H1 (cell line): ENCODE results near the gene ARHGAP15. TPM values are rescaled to one million over a fixed set of nuclear protein-coding genes. Genes with fewer than 3 reads are reported as not detected.

Source experiments
- CBX8 ChIP-seq: fragments of 300-800, 300-1000 bp; sonication (generic); IDR thresholded peaks from 2 replicates; pipeline ENCODE4 v1.7.1; 2016; ENCODE audit warnings: low read depth, low read length, borderline replicate concordance
- POLR2AphosphoS5 ChIP-seq: IDR thresholded peaks from 2 replicates; pipeline ENCODE4 v1.6.1; 2011; ENCODE audit warnings: low read depth, low read length
- POU5F1 ChIP-seq: IDR thresholded peaks from 2 replicates; pipeline ENCODE4 v1.6.1; 2011; ENCODE audit warnings: low read depth, mild to moderate bottlenecking, low read length, moderate library complexity
- RBBP5 ChIP-seq: IDR thresholded peaks from 2 replicates; pipeline ENCODE4 v1.7.1; 2012; ENCODE audit warnings: low read depth, mild to moderate bottlenecking, inconsistent platforms, low read length, moderate library complexity, borderline replicate concordance
- RNF2 ChIP-seq: fragments of 200-900, 300-1000 bp; sonication (generic); IDR thresholded peaks from 2 replicates; pipeline ENCODE4 v1.7.1; 2016; ENCODE audit warnings: borderline replicate concordance, low read depth, mild to moderate bottlenecking, antibody characterized with exemption, low read length; ENCODE audit not compliant: poor library complexity, severe bottlenecking; ENCODE audit errors: missing control alignments
- polyA plus RNA-seq, 7 experiments: library from polyadenylated mRNA; depleted of rRNA in 3 of 7; stranded (reverse) in 5 of 7; unstranded in 2 of 7; fragments of >200 nt in 5 of 7; fragments of 200-250 nt in 2 of 7; gene quantifications; 1 replicate in 5 of 7; 2 replicates in 1 of 7; 4 replicates in 1 of 7; pipeline versions ENCODE4 v1.2.1 to v1.2.3, GENCODE V29; 2011 to 2013; ENCODE audit warnings: missing spikeins in 2 of 7, mixed read lengths in 2 of 7
- total RNA-seq: library from RNA; stranded (reverse); fragmentation: NEBNext Ultra II Directional; extraction: Animal tissue kit (Norgen Biotek cat#: 25700); gene quantifications from 2 replicates; pipeline ENCODE4 v1.2.1, GENCODE V29; 2021
- TF ChIP-seq, protein P1 (sequence below): fragments of 300-600 bp; sonication (generic); IDR thresholded peaks from 2 replicates; pipeline ENCODE4 v1.7.1; 2012; ENCODE audit warnings: low read length, moderate library complexity, mild to moderate bottlenecking, inconsistent platforms; ENCODE audit not compliant: insufficient replicate concordance

The ARHGAP15 gene
- total and polyA plus RNA-seq, 2 of the 8 experiments (the other 6 are each of a cell fraction or from before 2014, with no cell fraction given) = not detected

DNA sequence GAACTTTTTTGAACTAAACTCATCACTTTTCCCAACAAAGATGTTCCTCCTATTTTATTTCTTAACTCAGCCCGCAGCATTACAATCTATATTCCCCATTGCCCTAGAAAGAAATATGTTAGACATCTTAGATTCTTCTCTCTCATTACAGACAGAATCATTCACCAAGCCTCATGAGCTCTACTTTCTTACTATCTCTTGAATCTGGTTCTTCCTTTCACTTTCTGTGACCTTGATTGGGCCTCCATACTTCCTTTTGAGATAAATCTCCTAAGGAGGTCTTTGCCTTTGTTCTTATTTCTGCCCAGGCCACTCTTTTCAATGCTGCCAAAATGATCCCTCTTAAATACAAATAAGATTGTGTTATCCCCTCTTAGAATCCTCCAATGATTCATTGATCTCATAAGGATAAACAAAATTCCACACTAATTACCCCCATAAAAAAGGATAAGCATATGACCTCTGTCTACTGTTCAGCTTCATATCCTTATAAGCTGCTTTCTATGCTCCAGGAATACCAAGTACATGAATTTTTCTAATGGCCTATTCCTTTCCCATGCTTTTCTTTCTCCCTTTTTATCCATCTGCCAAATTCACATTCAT, 400.0 kb downstream of the ARHGAP15 start (continued):
- TF ChIP-seq, protein P1, sequence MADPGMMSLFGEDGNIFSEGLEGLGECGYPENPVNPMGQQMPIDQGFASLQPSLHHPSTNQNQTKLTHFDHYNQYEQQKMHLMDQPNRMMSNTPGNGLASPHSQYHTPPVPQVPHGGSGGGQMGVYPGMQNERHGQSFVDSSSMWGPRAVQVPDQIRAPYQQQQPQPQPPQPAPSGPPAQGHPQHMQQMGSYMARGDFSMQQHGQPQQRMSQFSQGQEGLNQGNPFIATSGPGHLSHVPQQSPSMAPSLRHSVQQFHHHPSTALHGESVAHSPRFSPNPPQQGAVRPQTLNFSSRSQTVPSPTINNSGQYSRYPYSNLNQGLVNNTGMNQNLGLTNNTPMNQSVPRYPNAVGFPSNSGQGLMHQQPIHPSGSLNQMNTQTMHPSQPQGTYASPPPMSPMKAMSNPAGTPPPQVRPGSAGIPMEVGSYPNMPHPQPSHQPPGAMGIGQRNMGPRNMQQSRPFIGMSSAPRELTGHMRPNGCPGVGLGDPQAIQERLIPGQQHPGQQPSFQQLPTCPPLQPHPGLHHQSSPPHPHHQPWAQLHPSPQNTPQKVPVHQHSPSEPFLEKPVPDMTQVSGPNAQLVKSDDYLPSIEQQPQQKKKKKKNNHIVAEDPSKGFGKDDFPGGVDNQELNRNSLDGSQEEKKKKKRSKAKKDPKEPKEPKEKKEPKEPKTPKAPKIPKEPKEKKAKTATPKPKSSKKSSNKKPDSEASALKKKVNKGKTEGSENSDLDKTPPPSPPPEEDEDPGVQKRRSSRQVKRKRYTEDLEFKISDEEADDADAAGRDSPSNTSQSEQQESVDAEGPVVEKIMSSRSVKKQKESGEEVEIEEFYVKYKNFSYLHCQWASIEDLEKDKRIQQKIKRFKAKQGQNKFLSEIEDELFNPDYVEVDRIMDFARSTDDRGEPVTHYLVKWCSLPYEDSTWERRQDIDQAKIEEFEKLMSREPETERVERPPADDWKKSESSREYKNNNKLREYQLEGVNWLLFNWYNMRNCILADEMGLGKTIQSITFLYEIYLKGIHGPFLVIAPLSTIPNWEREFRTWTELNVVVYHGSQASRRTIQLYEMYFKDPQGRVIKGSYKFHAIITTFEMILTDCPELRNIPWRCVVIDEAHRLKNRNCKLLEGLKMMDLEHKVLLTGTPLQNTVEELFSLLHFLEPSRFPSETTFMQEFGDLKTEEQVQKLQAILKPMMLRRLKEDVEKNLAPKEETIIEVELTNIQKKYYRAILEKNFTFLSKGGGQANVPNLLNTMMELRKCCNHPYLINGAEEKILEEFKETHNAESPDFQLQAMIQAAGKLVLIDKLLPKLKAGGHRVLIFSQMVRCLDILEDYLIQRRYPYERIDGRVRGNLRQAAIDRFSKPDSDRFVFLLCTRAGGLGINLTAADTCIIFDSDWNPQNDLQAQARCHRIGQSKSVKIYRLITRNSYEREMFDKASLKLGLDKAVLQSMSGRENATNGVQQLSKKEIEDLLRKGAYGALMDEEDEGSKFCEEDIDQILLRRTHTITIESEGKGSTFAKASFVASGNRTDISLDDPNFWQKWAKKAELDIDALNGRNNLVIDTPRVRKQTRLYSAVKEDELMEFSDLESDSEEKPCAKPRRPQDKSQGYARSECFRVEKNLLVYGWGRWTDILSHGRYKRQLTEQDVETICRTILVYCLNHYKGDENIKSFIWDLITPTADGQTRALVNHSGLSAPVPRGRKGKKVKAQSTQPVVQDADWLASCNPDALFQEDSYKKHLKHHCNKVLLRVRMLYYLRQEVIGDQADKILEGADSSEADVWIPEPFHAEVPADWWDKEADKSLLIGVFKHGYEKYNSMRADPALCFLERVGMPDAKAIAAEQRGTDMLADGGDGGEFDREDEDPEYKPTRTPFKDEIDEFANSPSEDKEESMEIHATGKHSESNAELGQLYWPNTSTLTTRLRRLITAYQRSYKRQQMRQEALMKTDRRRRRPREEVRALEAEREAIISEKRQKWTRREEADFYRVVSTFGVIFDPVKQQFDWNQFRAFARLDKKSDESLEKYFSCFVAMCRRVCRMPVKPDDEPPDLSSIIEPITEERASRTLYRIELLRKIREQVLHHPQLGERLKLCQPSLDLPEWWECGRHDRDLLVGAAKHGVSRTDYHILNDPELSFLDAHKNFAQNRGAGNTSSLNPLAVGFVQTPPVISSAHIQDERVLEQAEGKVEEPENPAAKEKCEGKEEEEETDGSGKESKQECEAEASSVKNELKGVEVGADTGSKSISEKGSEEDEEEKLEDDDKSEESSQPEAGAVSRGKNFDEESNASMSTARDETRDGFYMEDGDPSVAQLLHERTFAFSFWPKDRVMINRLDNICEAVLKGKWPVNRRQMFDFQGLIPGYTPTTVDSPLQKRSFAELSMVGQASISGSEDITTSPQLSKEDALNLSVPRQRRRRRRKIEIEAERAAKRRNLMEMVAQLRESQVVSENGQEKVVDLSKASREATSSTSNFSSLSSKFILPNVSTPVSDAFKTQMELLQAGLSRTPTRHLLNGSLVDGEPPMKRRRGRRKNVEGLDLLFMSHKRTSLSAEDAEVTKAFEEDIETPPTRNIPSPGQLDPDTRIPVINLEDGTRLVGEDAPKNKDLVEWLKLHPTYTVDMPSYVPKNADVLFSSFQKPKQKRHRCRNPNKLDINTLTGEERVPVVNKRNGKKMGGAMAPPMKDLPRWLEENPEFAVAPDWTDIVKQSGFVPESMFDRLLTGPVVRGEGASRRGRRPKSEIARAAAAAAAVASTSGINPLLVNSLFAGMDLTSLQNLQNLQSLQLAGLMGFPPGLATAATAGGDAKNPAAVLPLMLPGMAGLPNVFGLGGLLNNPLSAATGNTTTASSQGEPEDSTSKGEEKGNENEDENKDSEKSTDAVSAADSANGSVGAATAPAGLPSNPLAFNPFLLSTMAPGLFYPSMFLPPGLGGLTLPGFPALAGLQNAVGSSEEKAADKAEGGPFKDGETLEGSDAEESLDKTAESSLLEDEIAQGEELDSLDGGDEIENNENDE = no peak
- no peak for TF ChIP-seq RNF2
- TF ChIP-seq CBX8 = no peak
- TF ChIP-seq POU5F1 = no peak
- TF ChIP-seq RBBP5 = no peak
- TF ChIP-seq POLR2AphosphoS5 = no peak
